Mesenteric fat pad (tissue), 1 donor: ENCODE results near the gene BAG3. TPM values are rescaled to one million over a fixed set of nuclear protein-coding genes. Genes with fewer than 3 reads are reported as not detected.
A peak's percentile ranks its signal among the peaks of the same experiment; 100 is the strongest.

Experiments used
- DNase-seq: peaks from one replicate; pipeline ENCODE4 v3.0.0-alpha.2; 2020; ENCODE audit warnings: low spot score
- total RNA-seq: library from RNA; stranded (reverse); fragmentation: NEBNext Ultra II Directional; extraction: Animal tissue kit (Norgen Biotek cat#: 25700); gene quantifications from one replicate; pipeline ENCODE4 v1.2.1, GENCODE V29; 2021
- donor health status: DM: yes; HTN: yes; CAD: no.

Gene BAG3
- total RNA-seq, 1 donor from 2014 or later: 83.3 TPM

GRCh38 chr10:119725828-119726675 is 74.9 kb downstream of the BAG3 start, which contains the start of gene INPP5F:
TSS of gene INPP5F (plus strand) at chr10:119726050. CDS start at chr10:119726263, 213 bp downstream.
- DNase-seq: peak; percentile 99

- DNase-seq: no peak
Observed at GRCh38 chr10:119726676-119727261, 75.6 kb downstream of the BAG3 start.

Other genes starting within 250 kb of the BAG3 start
- 18.1 TPM for gene RGS10, start 108.7 kb upstream of the BAG3 start, total RNA-seq
- 97.6 TPM for gene TIAL1, start 54.4 kb upstream of the BAG3 start, total RNA-seq
- 16.6 TPM for gene INPP5F, start 74.7 kb downstream of the BAG3 start, total RNA-seq
- gene MCMBP, start 221.5 kb downstream of the BAG3 start, total RNA-seq: 56.0 TPM
- gene SEC23IP, start 241.3 kb downstream of the BAG3 start, total RNA-seq: 62.3 TPM